ENCODE results near the gene SH2D2A. TPM values are rescaled to one million over a fixed set of nuclear protein-coding genes. Genes with fewer than 3 reads are reported as not detected.

SH2D2A gene
- total RNA-seq, 4 donors from 2014 or later, result 2.7 to 13.5 (median 6.5) TPM; not detected in 1

- Histone ChIP-seq H3K9me3 (no peaks in the 10 kb centered on the region), H3K36me3 (no peaks in the 10 kb centered on the region), H3K4me1 (peaks cover 0 to 16% (median 1%) of the 10 kb centered on the region in 4 donors), H3K27ac (no peak overlapping the region), H3K4me3 (no peak overlapping the region), H3K27me3 (peaks cover 0 to 14% of the 10 kb centered on the region in 2 donors)
- DNase-seq, result no peak
- no peak for TF ChIP-seq POLR2A (IDR thresholded peaks at IDR 0.05)
- TF ChIP-seq CTCF (IDR thresholded peaks at IDR 0.05), result no peak
Observed at GRCh38 chr1:156847591-156848460, 31.2 kb upstream of the SH2D2A start.

- peaks cover 0 to 11% (median 1%) of the 10 kb centered on the region in 4 donors for H3K4me1 ChIP-seq
- DNase-seq, result no peak
- H3K27ac ChIP-seq, result no peak overlapping the region
- TF ChIP-seq CTCF (IDR thresholded peaks at IDR 0.05) (no peak), POLR2A (IDR thresholded peaks at IDR 0.05) (no peak)
- H3K36me3 ChIP-seq, result no peaks in the 10 kb centered on the region
- no peak overlapping the region for H3K4me3 ChIP-seq
- H3K27me3 ChIP-seq, result peaks cover 0 to 14% of the 10 kb centered on the region in 2 donors
- no peaks in the 10 kb centered on the region for H3K9me3 ChIP-seq
Observed at GRCh38 chr1:156846643-156847042, 30.0 kb upstream of the SH2D2A start.

GRCh38 chr1:156845953-156846545 is 29.4 kb upstream of the SH2D2A start:
- Histone ChIP-seq H3K27ac (no peak overlapping the region), H3K27me3 (peaks cover 0 to 14% of the 10 kb centered on the region in 2 donors), H3K9me3 (no peaks in the 10 kb centered on the region), H3K36me3 (no peaks in the 10 kb centered on the region), H3K4me3 (no peak overlapping the region), H3K4me1 (peaks cover 0 to 11% (median 1%) of the 10 kb centered on the region in 4 donors)
- DNase-seq, result no peak
- TF ChIP-seq POLR2A (IDR thresholded peaks at IDR 0.05) (no peak), CTCF (IDR thresholded peaks at IDR 0.05) (no peak)

- peaks cover 0 to 14% of the 10 kb centered on the region in 2 donors for H3K27me3 ChIP-seq
- no peak overlapping the region for H3K27ac ChIP-seq
- peaks cover 0 to 11% (median 1%) of the 10 kb centered on the region in 4 donors for H3K4me1 ChIP-seq
- H3K9me3 ChIP-seq, result no peaks in the 10 kb centered on the region
- DNase-seq, result no peak
- no peaks in the 10 kb centered on the region for H3K36me3 ChIP-seq
- TF ChIP-seq POLR2A (IDR thresholded peaks at IDR 0.05) (no peak), CTCF (IDR thresholded peaks at IDR 0.05) (no peak)
- H3K4me3 ChIP-seq, result no peak overlapping the region
Observed at GRCh38 chr1:156845055-156845952, 28.7 kb upstream of the SH2D2A start.

- TF ChIP-seq CTCF (IDR thresholded peaks at IDR 0.05) (no peak), POLR2A (IDR thresholded peaks at IDR 0.05) (no peak)
- no peak overlapping the region for H3K27ac ChIP-seq
- no peak for DNase-seq
- no peaks in the 10 kb centered on the region for H3K36me3 ChIP-seq
- no peak overlapping the region for H3K4me3 ChIP-seq
- no peaks in the 10 kb centered on the region for H3K9me3 ChIP-seq
- H3K27me3 ChIP-seq, result peaks cover 0 to 14% of the 10 kb centered on the region in 2 donors
- peaks cover 0 to 11% (median 1%) of the 10 kb centered on the region in 4 donors for H3K4me1 ChIP-seq
Observed at GRCh38 chr1:156844638-156845037, 28.0 kb upstream of the SH2D2A start.

Data from Peyer's patch (tissue), 4 donors.